IMR-90 (cell line): ENCODE data around the gene ATG9B. TPM values are rescaled to one million over a fixed set of nuclear protein-coding genes. Genes with fewer than 3 reads are reported as not detected.

Experiments used
- ATAC-seq: fragments of 200-7000 bp; cut with Tn5 transposase; 2 replicates; pipeline ENCODE4 v1.9.1; 2020; ENCODE audit warnings: low read depth, mild to moderate bottlenecking, moderate library complexity
- BruUV-seq: library from RNA; stranded (reverse); fragments of 400-500 nt; replicated peaks from 2 replicates; lab custom pipeline; 2021; lab: Mats Ljungman, UMichigan
- CTCF ChIA-PET: fragments of 300-600 bp; formaldehyde crosslinking; extraction: SDS; loops from one replicate; lab custom pipeline; 2021; ENCODE audit warnings: antibody characterized with exemption; lab: Yijun Ruan, JAX
- POLR2A ChIA-PET: fragments of 300-600 bp; sonication (Branson Sonifier 250); formaldehyde crosslinking; loops from one replicate; lab custom pipeline; 2022; ENCODE audit warnings: antibody characterized with exemption; ENCODE audit not compliant: unreplicated experiment; lab: Charles Lee
- DNase-seq: peaks from one replicate; pipeline ENCODE4 v3.0.0; 2013
- H2AFZ ChIP-seq: replicated peaks from 2 replicates; pipeline ENCODE3; 2013; ENCODE audit warnings: low read length, mild to moderate bottlenecking; ENCODE audit not compliant: poor library complexity
- H2AK5ac ChIP-seq: 2 replicates; pipeline ENCODE4 v1.6.1; 2013; ENCODE audit warnings: low read depth, low read length, inconsistent platforms
- H2AK9ac ChIP-seq: replicated peaks from 2 replicates; pipeline ENCODE3; 2013; ENCODE audit warnings: mild to moderate bottlenecking, low read depth, low read length, moderate library complexity; ENCODE audit not compliant: poor library complexity
- H2BK120ac ChIP-seq: 2 replicates; pipeline ENCODE4 v1.6.1; 2013; ENCODE audit warnings: low read depth, low read length, inconsistent platforms
- H2BK15ac ChIP-seq: 3 replicates; pipeline ENCODE4 v1.6.1; 2013; ENCODE audit warnings: low read depth, low read length, inconsistent platforms
- H2BK20ac ChIP-seq: 2 replicates; pipeline ENCODE4 v1.6.1; 2013; ENCODE audit warnings: low read depth, mild to moderate bottlenecking, inconsistent platforms, low read length, moderate library complexity
- H2BK5ac ChIP-seq: 2 replicates; pipeline ENCODE4 v1.6.1; 2013; ENCODE audit warnings: mild to moderate bottlenecking, low read depth, low read length, inconsistent platforms; ENCODE audit not compliant: poor library complexity, severe bottlenecking
- H3K14ac ChIP-seq: replicated peaks from 2 replicates; pipeline ENCODE4 v1.6.1; 2013; ENCODE audit warnings: low read depth, low read length, inconsistent platforms
- H3K18ac ChIP-seq: 2 replicates; pipeline ENCODE4 v1.6.1; 2013; ENCODE audit warnings: low read depth, low read length, control low read depth
- H3K23ac ChIP-seq: 2 replicates; pipeline ENCODE4 v1.6.1; 2013; ENCODE audit warnings: low read depth, low read length, inconsistent platforms
- H3K27ac ChIP-seq: 2 replicates; pipeline ENCODE4 v1.5.1; 2013; ENCODE audit warnings: mild to moderate bottlenecking, control low read depth, low read length; ENCODE audit not compliant: insufficient read depth
- H3K27me3 ChIP-seq: 2 replicates; pipeline ENCODE4 v1.6.1; 2013; ENCODE audit warnings: low read length; ENCODE audit not compliant: control insufficient read depth, insufficient read depth
- H3K36me3 ChIP-seq: 2 replicates; pipeline ENCODE4 v1.6.1; 2013; ENCODE audit warnings: low read length, mixed read lengths; ENCODE audit not compliant: control insufficient read depth, insufficient read depth
- H3K4ac ChIP-seq: 2 replicates; pipeline ENCODE4 v1.6.1; 2013; ENCODE audit warnings: low read depth, low read length, inconsistent platforms
- H3K4me1 ChIP-seq: 2 replicates; pipeline ENCODE4 v1.6.1; 2013; ENCODE audit warnings: low read length, mixed read lengths; ENCODE audit not compliant: control insufficient read depth, insufficient read depth
- H3K4me2 ChIP-seq: 2 replicates; pipeline ENCODE4 v1.6.1; 2013; ENCODE audit warnings: low read depth, mild to moderate bottlenecking, control low read depth, low read length, moderate library complexity
- H3K4me3 ChIP-seq: 2 replicates; pipeline ENCODE4 v1.5.1; 2013; ENCODE audit warnings: low read depth, mild to moderate bottlenecking, control low read depth, low read length, moderate library complexity; ENCODE audit not compliant: insufficient read depth
- H3K56ac ChIP-seq: 2 replicates; pipeline ENCODE4 v1.6.1; 2013; ENCODE audit warnings: low read length, inconsistent platforms; ENCODE audit not compliant: insufficient read depth; ENCODE audit errors: extremely low read depth
- H3K79me1 ChIP-seq, 2 experiments: 2 replicates each; pipeline ENCODE4 v1.6.1; 2013; ENCODE audit warnings: low read length in 2 of 2, inconsistent platforms in 1 of 2, low read depth in 1 of 2
- H3K9ac ChIP-seq: 2 replicates; pipeline ENCODE4 v1.6.1; 2013; ENCODE audit warnings: low read depth, low read length, control low read depth
- H3K9me1 ChIP-seq: 2 replicates; pipeline ENCODE4 v1.6.1; 2013; ENCODE audit warnings: low read length, inconsistent platforms; ENCODE audit not compliant: insufficient read depth
- H3K9me3 ChIP-seq: 2 replicates; pipeline ENCODE4 v1.6.1; 2013; ENCODE audit warnings: low read length; ENCODE audit not compliant: control insufficient read depth, insufficient read depth
- H4K20me1 ChIP-seq: 2 replicates; pipeline ENCODE4 v1.6.1; 2013; ENCODE audit warnings: low read length, inconsistent platforms; ENCODE audit not compliant: insufficient read depth
- H4K5ac ChIP-seq: 2 replicates; pipeline ENCODE4 v1.6.1; 2013; ENCODE audit warnings: mild to moderate bottlenecking, low read depth, low read length, control low read depth
- H4K8ac ChIP-seq, 2 experiments: 2 replicates each; pipeline ENCODE4 v1.6.1; 2013; ENCODE audit warnings: low read depth in 2 of 2, low read length in 2 of 2, control low read depth in 1 of 2, inconsistent platforms in 1 of 2
- H4K91ac ChIP-seq: 2 replicates; pipeline ENCODE4 v1.6.1; 2013; ENCODE audit warnings: low read depth, low read length, inconsistent platforms; ENCODE audit not compliant: insufficient read depth
- BHLHE40 ChIP-seq: fragments of 150-350 bp; IDR thresholded peaks from 2 replicates; pipeline ENCODE4 v1.6.1; 2016; ENCODE audit warnings: mild to moderate bottlenecking, low read depth, low read length
- CEBPB ChIP-seq: IDR thresholded peaks from 2 replicates; pipeline ENCODE4 v1.6.1; 2012; ENCODE audit warnings: low read depth, low read length, improper control_type of control experiment
- CHD1 ChIP-seq: IDR thresholded peaks from 2 replicates; pipeline ENCODE4 v1.6.1; 2012; ENCODE audit warnings: low read depth, low read length, improper control_type of control experiment
- FOS ChIP-seq: fragments of 150-350 bp; IDR thresholded peaks from 2 replicates; pipeline ENCODE4 v1.6.1; 2016; ENCODE audit warnings: low read depth, low read length
- MAZ ChIP-seq: IDR thresholded peaks from 2 replicates; pipeline ENCODE4 v1.6.1; 2012; ENCODE audit warnings: low read depth, mild to moderate bottlenecking, low read length, improper control_type of control experiment, moderate library complexity, borderline replicate concordance
- MXI1 ChIP-seq: IDR thresholded peaks from 2 replicates; pipeline ENCODE4 v1.6.1; 2012; ENCODE audit warnings: low read depth, mild to moderate bottlenecking, low read length, moderate library complexity, borderline replicate concordance
- POLR2A ChIP-seq: IDR thresholded peaks from 2 replicates; pipeline ENCODE4 v1.6.1; 2012; ENCODE audit warnings: mild to moderate bottlenecking, low read depth, low read length
- RAD21 ChIP-seq: IDR thresholded peaks from 2 replicates; pipeline ENCODE4 v1.6.1; 2012; ENCODE audit warnings: low read length, improper control_type of control experiment
- RCOR1 ChIP-seq: IDR thresholded peaks from 2 replicates; pipeline ENCODE4 v1.6.1; 2012; ENCODE audit warnings: mild to moderate bottlenecking, low read length, improper control_type of control experiment; ENCODE audit not compliant: insufficient replicate concordance
- RFX5 ChIP-seq: IDR thresholded peaks from 2 replicates; pipeline ENCODE4 v1.8.0; 2012; ENCODE audit warnings: low read depth, mild to moderate bottlenecking, low read length, moderate library complexity
- WGBS, 2 experiments: methylation state at CpG; one replicate each; pipeline versions ENCODE4 v1.1.5 to v1.1.7; 2013; ENCODE audit warnings: missing lambda C conversion rate in 2 of 2; ENCODE audit not compliant: insufficient read length in 1 of 2; ENCODE audit errors: extremely low coverage in 2 of 2; 5-methylcytosine and 5-hydroxymethylcytosine counted together
- dilution Hi-C: fragments of 300-500 bp; cut with HindIII; formaldehyde crosslinking; loops from one replicate; pipeline ENCODE4 v1.14.3; 2018; ENCODE audit warnings: low sequenced_read_pairs; ENCODE audit not compliant: unreplicated experiment
- in situ Hi-C: fragments of 300-500 bp; cut with MboI; formaldehyde crosslinking; loops from 3 replicates; pipeline ENCODE4 v1.14.3; 2019; ENCODE audit warnings: low sequenced_read_pairs, inconsistent platforms, mixed read lengths
- intact Hi-C: fragments of 100-400 bp; cut with micrococcal nuclease; formaldehyde crosslinking; loops from 2 replicates; pipeline ENCODE4 v1.10.0; 2022
- polyA plus RNA-seq, 3 experiments: library from polyadenylated mRNA; depleted of rRNA; stranded (reverse); fragments of >200 nt; gene quantifications; 2 replicates each; pipeline ENCODE4 v1.2.3, GENCODE V29; 2012; ENCODE audit warnings: low replicate concordance in 1 of 3
- total RNA-seq: library from RNA; depleted of rRNA; stranded (reverse); fragments of >200 nt; gene quantifications from 2 replicates; pipeline ENCODE4 v1.2.3, GENCODE V29; 2012

The ATG9B gene
- total and polyA plus RNA-seq, 2 of the 4 experiments (the other 2 are of a cell fraction), result 0.18 to 0.91 TPM

GRCh38 chr7:151007469-151007898 is 16.8 kb downstream of the ATG9B start:
- Histone ChIP-seq H3K4me3 (no peak overlapping the region), H4K5ac (no peak overlapping the region), H4K91ac (no peak overlapping the region), H2BK5ac (no peak overlapping the region), H4K20me1 (no peaks in the 10 kb centered on the region), H2BK20ac (no peak overlapping the region), H3K9me1 (no peaks in the 10 kb centered on the region), H2AK9ac (no peak overlapping the region), H3K9me3 (no peaks in the 10 kb centered on the region), H3K9ac (no peak overlapping the region), H3K36me3 (no peaks in the 10 kb centered on the region), H3K4me1 (peaks cover 8% of the 10 kb centered on the region; the same call in 1 of the 2 replicates), H3K23ac (no peak overlapping the region), H3K27me3 (peaks cover 15% of the 10 kb centered on the region), H2AFZ (no peak overlapping the region), H2AK5ac (no peak overlapping the region), H3K79me1 (no peaks in the 10 kb centered on the region), H4K8ac (no peak overlapping the region), H3K18ac (no peak overlapping the region), H2BK120ac (no peak overlapping the region), H3K27ac (no peak overlapping the region), H3K4me2 (no peak overlapping the region), H3K56ac (no peak overlapping the region), H3K14ac (no peak overlapping the region), H3K4ac (no peak overlapping the region), H2BK15ac (no peak overlapping the region)
- ATAC-seq (no peak), DNase-seq (no peak)
- POLR2A ChIA-PET, result no interaction called here
- dilution Hi-C loops, result no loop called here
- BruUV-seq, result no TSS peak
- in situ Hi-C loops, result no loop called here
- CTCF ChIA-PET, result interaction anchor here (1.0 to 1.4 kb wide), 2 partner anchors 11 to 27 kb away, joined by 3 to 4 read pairs; no protein-coding TSS in a partner anchor
- WGBS, 2 experiments, result 88% methylated on average over 6 of the region's 7 CpGs; no CpG with 5 or more reads in 1 of the 2 experiments
- TF ChIP-seq RFX5 (no peak), POLR2A (no peak), RAD21 (no peak), RCOR1 (no peak), FOS (no peak), BHLHE40 (no peak), CHD1 (no peak), CEBPB (no peak), MXI1 (no peak), MAZ (no peak)
- intact Hi-C loops, result no loop called here
